Measurements from ENCODE around the gene CARMIL1.

DNA sequence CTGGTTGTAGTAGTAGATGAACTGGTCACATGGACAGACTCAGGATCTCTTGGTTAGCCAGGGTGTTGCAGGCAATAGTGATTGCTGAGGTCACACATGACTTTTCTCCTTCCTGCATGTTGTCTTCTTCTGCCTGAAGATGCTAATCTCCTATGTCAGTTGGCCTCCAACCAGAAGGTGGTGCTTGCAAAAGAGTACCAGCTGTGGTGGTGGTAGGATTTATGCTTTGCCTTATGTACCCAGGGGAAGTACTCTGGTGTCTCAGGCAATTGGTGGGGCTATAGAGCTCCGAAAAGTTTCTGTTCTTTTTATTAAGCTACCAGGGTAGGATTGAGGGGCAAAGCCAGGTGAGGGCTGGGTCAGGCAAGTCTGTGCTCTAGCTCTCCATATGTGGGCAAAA lies 98.5 kb downstream of the CARMIL1 start:
- no peak for TF ChIP-seq GATA2 (CRISPR knock-in tag; IDR thresholded peaks at IDR 0.05)
- TF ChIP-seq EP300 (IDR thresholded peaks at IDR 0.05; ENCODE audit: borderline replicate concordance in 1 of 2, low read depth in 1 of 2, low read length in 1 of 2) = no peak
- TF ChIP-seq GABPA (IDR thresholded peaks at IDR 0.05; ENCODE audit: low read depth) = no peak
- TF ChIP-seq TAF1 (IDR thresholded peaks at IDR 0.05; ENCODE audit: borderline replicate concordance, low read depth, low read length) = no peak
- TF ChIP-seq YY1 (IDR thresholded peaks at IDR 0.05; ENCODE audit: low read depth) = no peak
- TF ChIP-seq, protein P1, sequence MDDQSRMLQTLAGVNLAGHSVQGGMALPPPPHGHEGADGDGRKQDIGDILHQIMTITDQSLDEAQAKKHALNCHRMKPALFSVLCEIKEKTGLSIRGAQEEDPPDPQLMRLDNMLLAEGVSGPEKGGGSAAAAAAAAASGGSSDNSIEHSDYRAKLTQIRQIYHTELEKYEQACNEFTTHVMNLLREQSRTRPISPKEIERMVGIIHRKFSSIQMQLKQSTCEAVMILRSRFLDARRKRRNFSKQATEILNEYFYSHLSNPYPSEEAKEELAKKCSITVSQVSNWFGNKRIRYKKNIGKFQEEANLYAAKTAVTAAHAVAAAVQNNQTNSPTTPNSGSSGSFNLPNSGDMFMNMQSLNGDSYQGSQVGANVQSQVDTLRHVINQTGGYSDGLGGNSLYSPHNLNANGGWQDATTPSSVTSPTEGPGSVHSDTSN (IDR thresholded peaks at IDR 0.05) = no peak
- TF ChIP-seq, protein P2, sequence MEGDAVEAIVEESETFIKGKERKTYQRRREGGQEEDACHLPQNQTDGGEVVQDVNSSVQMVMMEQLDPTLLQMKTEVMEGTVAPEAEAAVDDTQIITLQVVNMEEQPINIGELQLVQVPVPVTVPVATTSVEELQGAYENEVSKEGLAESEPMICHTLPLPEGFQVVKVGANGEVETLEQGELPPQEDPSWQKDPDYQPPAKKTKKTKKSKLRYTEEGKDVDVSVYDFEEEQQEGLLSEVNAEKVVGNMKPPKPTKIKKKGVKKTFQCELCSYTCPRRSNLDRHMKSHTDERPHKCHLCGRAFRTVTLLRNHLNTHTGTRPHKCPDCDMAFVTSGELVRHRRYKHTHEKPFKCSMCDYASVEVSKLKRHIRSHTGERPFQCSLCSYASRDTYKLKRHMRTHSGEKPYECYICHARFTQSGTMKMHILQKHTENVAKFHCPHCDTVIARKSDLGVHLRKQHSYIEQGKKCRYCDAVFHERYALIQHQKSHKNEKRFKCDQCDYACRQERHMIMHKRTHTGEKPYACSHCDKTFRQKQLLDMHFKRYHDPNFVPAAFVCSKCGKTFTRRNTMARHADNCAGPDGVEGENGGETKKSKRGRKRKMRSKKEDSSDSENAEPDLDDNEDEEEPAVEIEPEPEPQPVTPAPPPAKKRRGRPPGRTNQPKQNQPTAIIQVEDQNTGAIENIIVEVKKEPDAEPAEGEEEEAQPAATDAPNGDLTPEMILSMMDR (IDR thresholded peaks at IDR 0.05) = no peak
- TF ChIP-seq, protein P3, sequence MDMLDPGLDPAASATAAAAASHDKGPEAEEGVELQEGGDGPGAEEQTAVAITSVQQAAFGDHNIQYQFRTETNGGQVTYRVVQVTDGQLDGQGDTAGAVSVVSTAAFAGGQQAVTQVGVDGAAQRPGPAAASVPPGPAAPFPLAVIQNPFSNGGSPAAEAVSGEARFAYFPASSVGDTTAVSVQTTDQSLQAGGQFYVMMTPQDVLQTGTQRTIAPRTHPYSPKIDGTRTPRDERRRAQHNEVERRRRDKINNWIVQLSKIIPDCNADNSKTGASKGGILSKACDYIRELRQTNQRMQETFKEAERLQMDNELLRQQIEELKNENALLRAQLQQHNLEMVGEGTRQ (IDR thresholded peaks at IDR 0.05; ENCODE audit: borderline replicate concordance, low read depth, low read length) = no peak
- no peak for TF ChIP-seq SIN3A (IDR thresholded peaks at IDR 0.05; ENCODE audit: borderline replicate concordance, low read depth, low read length)
- no peak for TF ChIP-seq MEF2A (IDR thresholded peaks at IDR 0.05; ENCODE audit: borderline replicate concordance, low read depth)
- no peak for TF ChIP-seq TCF12 (IDR thresholded peaks at IDR 0.05)
- no peak for TF ChIP-seq POLR2AphosphoS5 (IDR thresholded peaks at IDR 0.05; ENCODE audit: low read depth, low read length)
- TF ChIP-seq, protein P4, sequence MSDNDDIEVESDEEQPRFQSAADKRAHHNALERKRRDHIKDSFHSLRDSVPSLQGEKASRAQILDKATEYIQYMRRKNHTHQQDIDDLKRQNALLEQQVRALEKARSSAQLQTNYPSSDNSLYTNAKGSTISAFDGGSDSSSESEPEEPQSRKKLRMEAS (IDR thresholded peaks at IDR 0.05; ENCODE audit: low read depth) = no peak
